H54 (cell line): ENCODE results near the gene PIM1.

ENCODE experiments used
- DNase-seq: peaks from one replicate; pipeline ENCODE4 v3.0.0; 2011; ENCODE audit warnings: low spot score, mixed read lengths; ENCODE audit not compliant: insufficient read length
- FAIRE-seq: peaks from 3 replicates; lab custom pipeline; 2011; peaks lifted over from hg19 to GRCh38; lab: Jason Lieb, UNC
- POLR2A ChIP-seq: IDR thresholded peaks from 2 replicates; pipeline ENCODE4 v1.6.1; 2011; ENCODE audit warnings: low read depth, mild to moderate bottlenecking, low read length

The PIM1 gene

DNA sequence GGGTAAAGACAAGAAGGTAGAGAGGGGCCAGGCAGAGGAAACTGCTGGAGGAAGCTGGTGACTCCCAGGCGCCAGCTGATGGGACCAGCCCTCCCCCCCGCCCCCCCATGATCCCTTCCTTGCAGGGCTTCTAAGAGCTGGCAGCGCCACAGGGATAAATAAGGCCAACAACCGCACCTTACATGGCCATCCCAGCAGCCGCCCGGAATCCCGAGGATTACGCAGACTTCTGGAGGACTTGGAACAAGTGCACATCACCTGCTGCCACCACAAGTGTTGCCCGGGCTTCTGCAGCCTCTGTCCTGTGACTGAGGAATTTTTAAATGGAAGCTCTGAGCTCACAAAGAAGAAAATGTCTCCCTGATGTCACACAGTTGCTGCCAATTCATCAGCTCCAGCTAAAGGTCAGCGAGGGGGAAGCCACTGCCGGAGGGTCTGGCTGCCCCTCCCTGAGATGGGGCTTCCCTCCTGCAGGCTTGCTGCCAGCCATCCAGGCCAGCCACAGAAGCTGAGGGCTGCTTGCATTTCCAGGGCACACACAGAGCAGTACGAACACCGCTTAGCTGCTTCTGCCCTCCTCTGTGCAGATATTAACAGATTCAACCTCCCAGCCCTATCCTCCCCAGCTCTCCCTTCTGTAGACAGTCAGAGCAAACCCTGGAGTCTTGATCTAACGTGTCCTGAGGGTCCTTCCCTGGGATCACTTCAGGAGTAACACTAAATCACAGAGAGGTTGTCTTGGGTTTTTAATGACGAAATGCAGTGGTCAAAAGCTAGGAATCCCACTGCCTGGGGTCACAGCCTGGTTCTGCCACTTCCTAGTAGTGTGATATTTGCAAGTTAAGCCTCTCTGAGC lies 38.6 kb upstream of the PIM1 start:
- no peak for DNase-seq
- TF ChIP-seq POLR2A = no peak
- FAIRE-seq = no peak

DNA sequence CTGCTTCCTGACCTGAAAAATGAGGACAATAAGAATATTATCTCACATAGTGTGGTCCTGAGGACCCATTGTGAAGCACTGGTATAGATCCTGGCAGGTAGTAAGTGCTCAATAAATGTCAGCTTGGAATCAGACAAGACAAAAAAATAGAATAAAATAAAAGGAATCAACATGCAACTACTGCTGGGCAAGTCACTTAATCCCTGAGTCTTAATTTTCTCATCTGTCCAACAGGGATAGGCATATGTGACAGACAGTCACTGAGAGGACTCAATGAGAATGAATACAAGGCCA lies 38.0 kb upstream of the PIM1 start:
- no peak for TF ChIP-seq POLR2A
- FAIRE-seq (no peak), DNase-seq (no peak)

DNA sequence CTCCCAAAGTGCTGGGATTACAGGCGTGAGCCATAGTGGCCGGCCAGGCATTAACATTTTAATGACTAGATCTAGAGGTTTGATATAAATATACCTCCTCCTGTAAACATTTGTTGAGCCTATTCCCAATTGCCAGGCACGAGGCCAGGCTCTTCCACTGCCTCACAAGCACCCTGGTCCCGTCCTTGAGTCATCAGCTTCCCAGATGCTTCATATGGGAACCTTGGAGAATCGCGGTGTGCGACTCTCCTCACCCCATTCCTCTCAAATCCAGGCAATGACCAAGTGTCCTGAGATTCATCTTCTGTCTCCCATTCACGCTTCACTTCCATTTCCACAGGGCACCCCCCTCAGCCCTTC lies 35.9 kb upstream of the PIM1 start:
- FAIRE-seq (peak; percentile 52), DNase-seq (peak; percentile 82)
- 0 out of 2 replicates have a peak, but pooled peaks have one; percentile 23 for TF ChIP-seq POLR2A

DNA sequence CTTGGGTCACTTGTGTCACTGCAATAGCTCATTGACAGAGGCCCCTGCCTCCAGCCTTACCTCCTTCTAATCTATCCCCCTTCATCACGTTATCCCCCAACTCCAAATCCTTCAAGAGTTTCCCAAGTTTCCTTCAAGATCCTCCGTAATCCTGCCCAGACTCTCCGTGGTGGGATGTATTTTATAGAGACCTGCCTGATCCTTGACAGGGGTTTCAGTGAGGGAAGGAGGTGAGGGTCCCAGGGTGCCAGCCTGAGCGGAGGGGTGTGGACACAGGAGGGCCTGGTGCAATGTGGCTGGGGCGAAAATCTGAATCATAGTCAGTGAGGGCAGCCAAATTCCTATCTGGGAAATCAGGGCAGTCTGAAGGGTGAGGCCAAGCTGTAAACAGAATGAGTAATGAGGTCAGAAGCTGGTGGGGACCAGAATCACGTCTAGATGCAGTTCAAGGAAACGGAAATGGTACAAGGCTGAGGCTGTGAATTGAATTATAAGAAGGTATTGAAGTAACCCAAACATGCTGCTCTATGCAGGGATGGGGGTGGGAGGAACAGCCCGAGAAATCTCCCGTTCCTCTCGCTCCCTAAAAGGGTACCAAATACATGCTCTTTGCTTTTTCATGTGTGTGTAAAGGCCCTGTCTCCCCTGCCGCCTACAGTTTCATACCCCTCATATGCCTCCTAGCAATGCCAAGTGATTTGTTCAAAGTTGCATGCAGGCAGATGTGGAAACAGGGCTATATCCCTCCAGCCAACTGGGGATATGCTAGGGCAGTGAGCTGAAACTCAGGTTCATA lies 35.4 kb upstream of the PIM1 start:
- TF ChIP-seq POLR2A = no peak
- DNase-seq (peak; percentile 80), FAIRE-seq (peak; percentile 88)

DNA sequence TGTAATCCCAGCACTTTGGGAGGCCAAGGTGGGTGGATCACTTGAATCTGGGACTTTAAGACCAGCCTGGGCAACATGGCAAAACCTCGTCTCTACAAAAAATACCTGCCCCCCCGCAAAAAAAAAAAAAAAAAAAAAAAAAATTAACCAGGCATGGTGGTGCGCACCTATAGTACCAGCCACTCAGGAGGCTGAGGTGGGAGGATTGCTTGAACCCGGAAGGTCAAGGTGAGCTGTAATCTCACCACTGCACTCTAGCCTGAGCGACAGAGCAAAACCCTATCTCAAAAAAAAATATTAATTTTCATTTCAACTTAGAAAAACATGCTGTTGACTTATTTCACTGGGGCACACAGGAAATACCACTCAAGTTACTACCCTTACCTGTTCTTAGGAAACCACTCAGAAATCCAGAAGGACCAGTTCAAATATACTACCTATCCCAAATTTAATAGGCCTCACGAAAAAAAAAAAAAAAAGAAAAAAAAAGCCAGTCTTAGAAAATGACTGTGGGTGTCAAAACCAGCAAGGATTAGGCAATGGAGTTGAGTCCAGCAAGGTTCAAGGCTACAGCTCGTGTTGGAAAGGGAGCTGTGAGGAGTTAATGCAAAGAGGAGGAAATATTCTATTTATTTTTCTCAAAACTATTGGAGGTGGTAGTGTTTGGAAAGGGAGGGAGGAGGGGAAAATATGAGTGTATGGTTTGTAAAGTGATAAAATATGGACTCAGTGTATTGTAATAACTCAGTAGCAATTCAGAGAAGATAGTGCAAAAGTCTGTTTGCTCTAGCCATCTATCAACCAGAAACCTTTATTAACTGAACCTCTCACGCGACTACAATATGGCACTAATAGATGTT lies 33.9 kb upstream of the PIM1 start:
- FAIRE-seq (no peak), DNase-seq (no peak)
- TF ChIP-seq POLR2A = no peak

DNA sequence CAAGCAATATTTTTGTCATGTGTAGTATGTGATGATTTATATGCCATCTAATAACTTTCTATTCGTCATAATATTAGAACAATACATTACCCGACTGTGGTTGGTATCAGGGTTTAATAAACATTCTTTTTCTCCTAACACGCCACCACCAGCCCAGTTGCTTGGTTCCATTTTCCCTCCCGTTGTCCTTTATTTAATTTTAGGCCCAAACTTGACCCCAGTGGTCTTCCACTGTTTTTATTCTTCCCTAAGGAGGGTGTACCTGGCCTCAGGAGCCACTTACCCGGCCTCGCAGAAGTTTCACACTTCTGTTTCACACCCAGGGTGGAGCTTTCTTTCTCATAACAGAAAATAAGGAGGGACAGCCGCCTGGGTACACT lies 33.1 kb upstream of the PIM1 start:
- FAIRE-seq = no peak
- DNase-seq = no peak
- TF ChIP-seq POLR2A = no peak

DNA sequence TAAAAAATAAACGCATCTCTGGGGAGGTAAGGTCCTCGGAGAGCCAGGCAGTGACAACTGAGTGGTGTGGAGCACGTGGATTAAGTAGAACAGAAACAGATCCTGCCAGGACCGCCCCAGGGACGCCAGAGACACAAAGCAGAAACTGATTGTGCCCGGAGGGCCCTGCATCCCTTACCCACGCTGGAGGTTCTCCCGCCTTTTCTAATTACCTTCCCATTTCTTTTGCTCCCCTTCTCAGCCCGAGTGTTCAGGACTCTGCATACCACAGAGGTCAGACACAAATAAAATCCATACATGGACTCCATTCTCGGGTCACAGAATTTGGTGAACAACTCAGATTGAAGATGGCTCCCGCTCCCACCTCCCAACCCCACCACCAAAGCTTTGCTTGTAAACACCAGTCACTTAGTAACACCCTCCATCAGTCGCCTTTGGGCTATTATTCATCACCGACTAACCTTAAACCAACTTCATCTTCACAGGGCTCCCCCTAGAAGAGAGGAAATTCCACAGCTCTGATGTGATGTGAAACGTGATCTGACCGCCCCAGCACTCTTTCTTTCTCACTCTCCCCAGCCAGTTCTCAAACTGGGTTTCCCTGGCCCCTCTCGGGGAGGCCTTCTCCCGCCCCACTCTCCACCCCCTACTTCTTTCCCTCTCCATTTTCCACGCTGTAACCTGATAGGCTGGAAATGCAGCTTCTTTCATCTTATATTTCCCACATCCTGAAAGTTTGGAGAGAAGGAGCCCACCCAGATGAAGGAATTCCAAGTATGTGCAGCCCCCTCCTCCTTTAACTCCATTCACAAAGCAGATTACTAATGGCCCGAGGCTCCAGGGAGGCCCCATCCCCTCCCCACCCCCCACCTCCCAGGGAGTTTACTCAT lies 32.5 kb upstream of the PIM1 start:
- FAIRE-seq (peak; percentile 91), DNase-seq (peak; percentile 81)
- TF ChIP-seq POLR2A = no peak

DNA sequence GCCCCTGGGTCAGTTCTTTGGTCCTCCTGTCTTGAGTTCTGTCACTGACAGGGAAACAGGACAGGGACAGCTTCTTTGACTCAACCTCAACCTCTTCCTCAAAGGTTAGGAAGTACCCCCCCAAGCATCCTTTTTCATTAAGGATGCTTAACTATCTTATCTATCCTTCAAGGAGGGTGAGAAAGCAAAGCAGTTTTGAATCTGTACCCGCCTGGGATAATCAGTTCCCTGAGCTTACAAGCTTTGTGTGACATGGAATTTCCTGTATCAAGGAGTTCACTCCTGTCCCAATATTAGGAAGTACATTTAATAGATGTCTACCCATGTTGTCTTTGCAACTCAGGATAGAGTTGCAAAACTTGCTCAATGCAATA lies 31.1 kb upstream of the PIM1 start:
- FAIRE-seq (no peak), DNase-seq (no peak)
- no peak for TF ChIP-seq POLR2A

DNA sequence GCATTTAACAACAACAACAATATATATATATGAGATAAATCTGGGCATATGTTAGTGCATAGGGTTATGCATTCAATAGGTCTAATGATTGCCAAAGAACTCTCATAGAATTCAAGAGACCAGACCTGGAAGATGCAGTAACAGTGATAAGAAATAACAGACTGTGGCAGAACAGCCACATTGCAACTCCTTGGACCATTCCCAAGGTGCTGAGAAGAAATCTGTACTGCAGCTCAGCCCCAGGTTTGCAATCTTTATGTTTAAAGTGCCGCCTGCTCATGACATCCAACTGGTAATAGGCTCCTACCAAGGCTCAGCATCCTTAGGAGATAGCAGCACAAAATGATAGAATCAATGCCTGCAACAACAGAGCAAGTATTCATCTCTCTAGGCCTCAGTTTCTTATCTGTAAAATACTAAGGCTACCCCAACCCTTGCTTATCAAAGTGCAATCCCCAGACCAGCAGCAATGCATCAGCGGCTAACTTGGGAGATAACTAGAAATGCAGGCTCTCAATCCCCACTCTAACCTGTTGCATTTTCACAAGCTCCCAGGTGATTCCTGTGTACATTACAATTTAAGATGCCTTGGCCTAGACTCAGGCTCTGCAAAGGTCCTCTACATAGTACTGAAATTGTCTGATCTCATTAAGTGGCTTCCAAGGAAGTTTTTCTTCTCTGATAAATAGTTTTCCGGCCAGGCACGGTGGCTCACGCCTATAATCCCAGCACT lies 30.6 kb upstream of the PIM1 start:
- no peak for TF ChIP-seq POLR2A
- FAIRE-seq (no peak), DNase-seq (no peak)

DNA sequence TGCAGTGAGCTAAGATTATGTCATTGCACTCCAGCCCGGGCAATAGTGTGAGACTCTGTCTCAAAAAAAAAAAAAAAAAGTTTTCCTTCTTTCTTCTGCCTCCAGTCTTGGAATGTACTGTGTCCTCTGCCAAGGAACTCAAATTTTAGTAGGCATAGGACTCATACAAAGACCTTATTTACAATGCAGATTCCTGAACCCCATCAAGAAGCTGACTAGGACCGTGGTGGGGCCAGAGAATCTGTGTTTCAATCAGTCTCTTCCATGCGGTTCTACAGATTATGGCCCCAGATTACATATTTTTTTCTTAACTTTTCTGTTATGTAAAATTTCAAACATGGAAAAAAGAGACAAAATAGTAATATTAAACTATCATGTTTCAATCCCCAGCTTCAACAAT lies 29.8 kb upstream of the PIM1 start:
- TF ChIP-seq POLR2A = no peak
- FAIRE-seq = no peak
- DNase-seq = no peak

DNA sequence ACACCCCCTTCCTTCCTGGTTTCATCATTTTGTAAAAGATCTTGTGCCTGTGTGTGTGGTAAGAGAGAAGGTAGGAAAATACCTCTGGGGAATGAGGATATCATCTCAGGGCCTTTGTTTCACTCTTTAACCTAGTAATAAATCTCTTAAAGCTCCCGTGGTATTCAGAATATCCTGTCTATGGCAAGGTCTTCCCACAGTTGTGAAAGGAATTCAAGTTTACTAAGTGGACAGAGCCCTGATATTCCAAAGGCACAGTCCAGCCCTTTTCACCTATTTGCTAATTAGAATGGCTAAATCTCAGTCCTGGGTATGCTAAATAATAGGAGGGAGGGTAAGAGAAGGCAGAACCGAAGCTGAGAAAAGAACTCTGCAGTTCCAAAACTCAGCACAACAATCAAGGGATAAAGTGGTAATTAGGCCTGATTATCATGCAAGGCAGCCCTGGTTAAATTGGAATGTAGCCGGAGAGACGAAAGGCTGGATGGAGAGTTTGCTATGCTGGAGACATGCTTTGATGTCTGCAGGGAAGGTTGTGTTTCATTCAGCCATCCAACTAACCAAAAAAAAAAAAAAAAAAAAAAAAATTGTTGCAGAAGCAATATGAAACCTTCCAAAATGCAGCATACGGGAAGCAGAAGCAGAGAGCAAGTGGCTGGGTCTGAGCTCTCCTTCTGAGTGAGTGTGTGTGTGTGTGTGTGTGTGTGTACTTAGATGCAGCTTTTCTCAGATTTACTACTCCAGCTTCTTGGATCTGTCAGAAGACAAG lies 28.5 kb upstream of the PIM1 start:
- no peak for TF ChIP-seq POLR2A
- FAIRE-seq (no peak), DNase-seq (no peak)

DNA sequence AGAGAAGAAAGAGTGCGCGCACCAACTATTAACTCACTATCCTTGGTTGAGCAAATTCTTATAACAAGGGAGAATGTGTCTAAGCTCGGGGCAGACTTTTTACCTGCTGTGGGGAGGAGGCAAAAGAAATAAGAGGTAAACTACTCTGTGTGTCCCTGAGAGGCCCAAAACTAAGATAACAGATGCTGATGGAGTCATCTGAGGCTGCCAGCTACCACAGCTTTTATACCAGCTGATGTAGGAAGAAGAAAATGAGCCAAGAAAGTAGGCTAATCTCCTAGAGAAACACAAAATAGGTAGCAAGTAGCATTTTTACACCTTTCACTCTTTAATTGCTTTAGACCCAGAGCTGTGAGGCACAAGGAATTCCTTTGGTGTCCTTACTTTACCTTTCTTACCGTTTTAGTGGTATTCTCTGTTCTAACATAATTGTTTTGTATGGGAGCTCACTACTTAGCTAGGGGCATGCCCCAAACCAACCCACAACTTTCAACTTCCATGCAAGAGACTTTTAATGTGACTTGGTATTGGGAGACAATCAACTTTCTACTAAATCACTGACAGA lies 27.8 kb upstream of the PIM1 start:
- DNase-seq = no peak
- no peak for FAIRE-seq
- no peak for TF ChIP-seq POLR2A
